GM12874 (cell line): ENCODE measurements around the gene SLC7A1.

Experiments used
- CTCF ChIP-seq: IDR thresholded peaks from 2 replicates; pipeline ENCODE4 v1.5.1; 2011; ENCODE audit warnings: low read depth, mild to moderate bottlenecking, control low read depth, low read length, moderate library complexity; ENCODE audit not compliant: insufficient read depth

SLC7A1 gene

DNA sequence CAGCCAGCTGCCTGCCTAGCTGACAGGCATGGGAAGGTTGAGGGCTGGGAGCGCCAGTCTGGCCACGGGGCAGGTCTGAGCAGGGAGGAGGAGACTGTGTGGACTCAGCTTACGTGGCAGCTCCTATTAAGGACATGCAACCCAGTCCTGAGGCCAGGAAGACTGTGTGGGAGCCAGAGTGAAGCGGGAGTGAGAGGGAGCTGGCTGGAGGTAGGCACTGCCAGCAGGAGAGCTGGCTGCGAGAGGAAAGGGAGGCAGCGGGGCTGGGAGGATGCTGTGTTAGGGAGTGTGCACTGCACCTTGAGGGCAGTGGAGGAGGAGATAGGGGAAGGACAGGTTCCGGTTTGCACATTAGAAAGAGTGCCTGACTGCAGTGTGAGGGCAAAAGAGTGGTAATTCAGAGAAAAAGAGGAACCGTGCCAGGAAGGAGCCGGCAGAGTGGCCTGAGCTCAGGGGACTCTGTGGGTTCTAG lies 99.2 kb downstream of the SLC7A1 start:
- no peak for TF ChIP-seq CTCF

DNA sequence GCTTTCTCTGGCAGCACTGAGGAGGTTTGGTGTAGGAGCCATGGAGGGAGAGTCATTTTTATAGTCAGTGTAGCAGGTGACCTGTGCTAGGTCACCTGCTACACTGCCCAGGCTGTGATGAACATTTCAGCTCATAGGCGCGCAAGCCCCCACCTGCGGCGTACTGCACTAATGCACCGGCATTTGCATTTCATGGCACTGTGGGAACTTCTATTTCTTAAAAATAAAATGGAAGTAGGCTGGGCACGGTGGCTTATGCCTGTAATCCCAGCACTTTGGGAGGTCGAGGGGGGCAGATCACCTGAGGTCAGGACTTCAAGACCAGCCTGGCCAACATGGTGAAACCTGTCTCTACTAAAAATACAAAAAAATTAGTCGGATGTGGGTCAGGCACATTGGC lies 101.0 kb downstream of the SLC7A1 start:
- no peak for TF ChIP-seq CTCF

DNA sequence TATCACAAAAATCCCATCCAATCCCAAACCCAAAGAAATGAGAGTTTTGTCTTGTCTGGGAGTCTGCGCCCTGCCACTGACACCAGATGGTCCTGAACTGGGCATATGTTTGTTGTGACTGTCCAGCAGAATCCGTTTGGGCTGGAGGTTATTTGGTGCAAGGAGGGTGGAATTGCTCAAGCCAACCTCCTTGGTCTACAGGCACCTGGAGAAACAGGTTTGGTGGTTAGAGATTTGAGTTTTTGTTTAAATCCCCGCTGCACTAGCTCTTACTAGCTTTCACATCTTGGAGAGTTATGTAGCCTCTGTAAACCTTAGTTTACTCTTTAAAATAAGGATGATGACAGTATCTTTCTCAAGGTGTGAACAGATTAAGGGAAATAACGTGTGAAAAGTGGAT lies 101.7 kb downstream of the SLC7A1 start:
- TF ChIP-seq CTCF = no peak

DNA sequence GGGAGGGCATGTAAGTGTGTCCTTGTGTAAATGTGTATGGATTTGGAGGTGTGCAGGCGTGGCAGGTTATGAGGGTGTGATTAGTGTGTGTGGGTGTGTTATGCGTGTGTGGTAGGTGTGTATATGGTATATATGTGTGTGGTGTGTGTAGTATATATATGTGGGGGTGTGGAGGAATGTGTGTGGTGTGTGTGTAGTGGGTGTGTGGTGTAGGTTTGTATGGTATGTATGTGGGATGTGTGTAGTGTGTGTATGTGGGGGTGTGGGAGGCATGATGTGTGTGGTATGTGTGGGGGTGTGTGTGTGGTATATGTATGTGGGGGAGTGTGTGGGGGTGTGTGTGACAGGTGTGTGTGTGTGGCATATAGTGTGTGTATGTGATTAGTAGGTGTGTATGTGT lies 104.2 kb downstream of the SLC7A1 start:
- no peak for TF ChIP-seq CTCF

DNA sequence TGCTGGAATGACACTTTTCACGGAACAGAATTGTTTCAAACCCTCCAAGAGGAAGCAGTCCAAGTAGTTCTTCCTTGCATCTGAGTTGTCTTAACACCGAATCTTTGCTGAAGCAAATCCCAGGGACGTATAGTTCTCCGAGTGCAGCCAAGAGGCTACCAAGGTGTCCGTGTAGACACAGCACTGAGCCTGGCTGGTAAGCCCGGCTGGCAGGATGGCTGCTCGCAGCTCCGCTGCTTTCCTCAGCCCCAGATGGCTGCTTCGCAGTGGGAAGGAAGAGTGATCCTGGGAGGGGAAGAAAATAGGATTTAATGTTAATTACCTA lies 105.0 kb downstream of the SLC7A1 start:
- no peak for TF ChIP-seq CTCF

DNA sequence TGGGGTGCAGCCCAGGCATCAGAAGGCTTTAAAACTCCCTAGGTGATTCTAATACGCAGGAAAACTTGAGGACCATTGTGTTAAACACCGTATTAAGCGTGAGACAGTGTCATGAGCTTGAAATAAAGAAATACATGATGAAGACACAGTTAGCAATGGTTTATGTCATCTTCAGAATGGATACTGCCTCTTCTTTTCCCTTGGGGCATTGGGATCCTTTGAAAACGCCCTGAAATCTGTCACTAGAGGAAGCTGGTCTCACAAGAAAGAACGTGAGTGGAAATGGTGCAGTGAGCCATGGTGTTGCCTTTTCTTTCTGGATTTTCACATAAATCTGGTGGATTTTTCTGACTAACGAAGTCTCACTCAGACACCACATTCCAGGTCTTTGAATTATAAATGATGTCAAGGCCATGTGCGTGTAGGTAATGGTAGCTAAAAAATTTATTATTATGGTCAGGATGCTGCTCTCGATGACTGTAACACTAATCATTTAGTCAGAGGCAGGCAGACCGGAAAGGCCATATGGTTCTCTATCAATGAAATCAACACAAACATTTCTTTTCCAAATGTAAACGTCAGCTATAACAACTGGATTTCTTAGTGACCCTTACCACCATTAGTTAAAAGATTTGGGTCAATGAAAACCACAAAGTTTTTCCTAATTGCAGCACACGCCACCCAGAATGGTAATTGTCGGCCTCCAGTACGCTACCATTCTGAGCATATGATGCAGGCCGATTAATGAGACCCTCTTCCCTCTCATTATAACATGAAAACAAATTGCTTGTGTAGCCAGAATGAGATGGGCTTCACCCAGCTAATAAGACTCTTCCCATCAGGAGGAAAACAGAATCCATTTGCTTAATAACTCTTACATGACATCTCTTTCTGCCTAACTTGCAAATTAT lies 105.6 kb downstream of the SLC7A1 start:
- no peak for TF ChIP-seq CTCF

- no peak for TF ChIP-seq CTCF
These were observed 107.7 kb downstream of the SLC7A1 start for GRCh38 chr13:29487466-29488454.
